Astrocyte (in vitro differentiated cells and primary cell): ENCODE data around the gene OR2V1. TPM values are rescaled to one million over a fixed set of nuclear protein-coding genes. Genes with fewer than 3 reads are reported as not detected.
"Not testable (repeated sequence)": the region's sequence is repeated elsewhere in the genome, so short reads cannot be mapped to it uniquely, and the experiment has no call there.

Source experiments
- DNase-seq: peaks from one replicate; pipeline ENCODE4 v3.0.0-alpha.2; 2010; ENCODE audit warnings: low read depth
- FAIRE-seq: peaks from 2 replicates; lab custom pipeline; 2011; peaks lifted over from hg19 to GRCh38; lab: Jason Lieb, UNC
- H2AFZ ChIP-seq: 2 replicates; pipeline ENCODE4 v1.6.0; 2012; ENCODE audit warnings: low read depth, low read length, inconsistent platforms
- H3K27ac ChIP-seq: 2 replicates; pipeline ENCODE4 v1.5.1; 2011; ENCODE audit warnings: low read depth, low read length, inconsistent platforms
- H3K27me3 ChIP-seq: 2 replicates; pipeline ENCODE4 v1.6.0; 2011; ENCODE audit warnings: low read length, inconsistent platforms; ENCODE audit not compliant: insufficient read depth
- H3K36me3 ChIP-seq: 2 replicates; pipeline ENCODE4 v1.5.1; 2011; ENCODE audit warnings: low read length, inconsistent platforms; ENCODE audit not compliant: insufficient read depth
- H3K4me1 ChIP-seq: 2 replicates; pipeline ENCODE4 v1.5.1; 2011; ENCODE audit warnings: low read length, inconsistent platforms; ENCODE audit not compliant: insufficient read depth
- H3K4me2 ChIP-seq: 2 replicates; pipeline ENCODE4 v1.6.0; 2012; ENCODE audit warnings: low read length, inconsistent platforms
- H3K4me3 ChIP-seq: 2 replicates; pipeline ENCODE4 v1.5.1; 2011; ENCODE audit warnings: low read depth, mild to moderate bottlenecking, low read length, inconsistent platforms; ENCODE audit not compliant: insufficient read depth
- H3K79me2 ChIP-seq: 2 replicates; pipeline ENCODE4 v1.6.0; 2012; ENCODE audit warnings: mild to moderate bottlenecking, low read length, inconsistent platforms; ENCODE audit not compliant: insufficient read depth
- H3K9ac ChIP-seq: 2 replicates; pipeline ENCODE4 v1.6.0; 2012; ENCODE audit warnings: mild to moderate bottlenecking, low read length, inconsistent platforms
- H3K9me3 ChIP-seq: 2 replicates; pipeline ENCODE4 v1.5.1; 2012; ENCODE audit warnings: low read depth, mild to moderate bottlenecking, low read length, inconsistent platforms; ENCODE audit not compliant: insufficient read depth
- H4K20me1 ChIP-seq: 2 replicates; pipeline ENCODE4 v1.6.0; 2012; ENCODE audit warnings: low read length, inconsistent platforms; ENCODE audit not compliant: insufficient read depth
- H3K27ac Mint-ChIP-seq: one replicate; pipeline ENCODE4 v1.8.0; 2021; ENCODE audit warnings: mild to moderate bottlenecking, mixed read lengths; ENCODE audit not compliant: unreplicated experiment
- H3K27me3 Mint-ChIP-seq: one replicate; pipeline ENCODE4 v1.8.0; 2021; ENCODE audit warnings: low read depth, mixed read lengths; ENCODE audit not compliant: unreplicated experiment
- H3K36me3 Mint-ChIP-seq: one replicate; pipeline ENCODE4 v1.8.0; 2021; ENCODE audit warnings: low read depth, mixed read lengths; ENCODE audit not compliant: unreplicated experiment
- H3K4me1 Mint-ChIP-seq: one replicate; pipeline ENCODE4 v1.8.0; 2021; ENCODE audit warnings: low read depth, mixed read lengths; ENCODE audit not compliant: unreplicated experiment
- H3K4me3 Mint-ChIP-seq: one replicate; pipeline ENCODE4 v1.8.0; 2021; ENCODE audit warnings: mild to moderate bottlenecking, moderate library complexity, mixed read lengths; ENCODE audit not compliant: unreplicated experiment
- H3K9me3 Mint-ChIP-seq: one replicate; pipeline ENCODE4 v1.8.0; 2021; ENCODE audit warnings: mild to moderate bottlenecking, mixed read lengths; ENCODE audit not compliant: unreplicated experiment
- EZH2 ChIP-seq: IDR thresholded peaks from 2 replicates; pipeline ENCODE4 v1.6.1; 2012; ENCODE audit warnings: mild to moderate bottlenecking, low read length, inconsistent platforms; ENCODE audit not compliant: insufficient read depth
- total RNA-seq: library from RNA; stranded (reverse); gene quantifications from 2 replicates; pipeline ENCODE4 v1.2.1, GENCODE V29; 2021
- TF ChIP-seq, protein P1 (sequence below): IDR thresholded peaks from 2 replicates; pipeline ENCODE4 v1.5.1; 2011; ENCODE audit warnings: low read depth, mild to moderate bottlenecking, inconsistent platforms, low read length, moderate library complexity; ENCODE audit not compliant: insufficient read depth

Gene OR2V1
- total RNA-seq, 1 donor from 2014 or later, result not detected

- peaks cover 14% of the 10 kb centered on the region for H3K27me3 ChIP-seq
- H4K20me1 ChIP-seq, H3K9me3 Mint-ChIP-seq, H3K9me3 ChIP-seq, H3K4me1 Mint-ChIP-seq, H2AFZ ChIP-seq, H3K79me2 ChIP-seq, H3K4me1 ChIP-seq, H3K36me3 Mint-ChIP-seq, H3K9ac ChIP-seq, DNase-seq, FAIRE-seq, H3K4me3 ChIP-seq, H3K36me3 ChIP-seq, H3K27ac ChIP-seq, H3K4me2 ChIP-seq: not testable (repeated sequence)
- peak overlapping the region; percentile 65 for H3K4me3 Mint-ChIP-seq
- peak overlapping the region; percentile 24 for H3K27ac Mint-ChIP-seq
- H3K27me3 Mint-ChIP-seq, result peaks cover 52% of the 10 kb centered on the region
Observed at GRCh38 chr5:181104259-181104568, 26.8 kb downstream of the OR2V1 start.

DNA sequence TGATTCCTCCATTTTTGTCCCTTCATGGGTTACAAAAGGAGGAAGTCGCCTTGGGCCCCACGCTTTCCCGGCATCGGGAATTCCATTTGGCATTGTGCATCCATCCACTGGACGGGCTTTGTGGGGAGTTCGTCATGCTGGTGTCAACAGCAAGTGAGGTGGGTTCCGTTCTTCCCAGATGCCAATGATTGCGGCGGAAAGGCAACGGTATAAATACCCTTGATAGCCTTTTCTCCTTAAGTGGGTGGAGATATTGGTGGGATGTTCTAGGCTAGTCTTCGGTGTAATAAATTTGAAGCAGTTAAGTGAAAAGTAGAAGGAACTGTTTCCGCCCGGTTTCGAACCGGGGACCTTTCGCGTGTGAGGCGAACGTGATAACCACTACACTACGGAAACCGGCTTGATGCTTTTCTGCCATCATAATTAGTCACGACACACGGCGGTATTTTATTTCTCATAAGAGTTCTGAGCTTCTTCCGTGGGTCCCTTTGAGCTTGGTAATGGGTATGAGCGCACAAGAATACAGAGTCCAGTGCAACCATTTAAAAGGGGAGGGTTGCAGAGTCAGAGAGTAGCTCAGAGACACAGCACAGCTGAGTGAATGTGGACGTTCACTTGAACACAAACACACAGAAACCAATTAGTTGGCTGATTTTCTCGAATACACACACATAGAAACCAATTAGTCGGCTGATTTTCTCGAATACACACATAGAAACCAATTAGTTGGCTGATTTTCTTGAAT is 28.9 kb downstream of the OR2V1 start:
- not testable (repeated sequence) for H3K9me3 Mint-ChIP-seq, H3K36me3 Mint-ChIP-seq, H3K9me3 ChIP-seq, H3K4me2 ChIP-seq, H3K79me2 ChIP-seq, H3K4me1 Mint-ChIP-seq, H3K9ac ChIP-seq, H3K4me3 ChIP-seq, H3K27ac ChIP-seq, DNase-seq, H3K36me3 ChIP-seq, H3K27ac Mint-ChIP-seq, H2AFZ ChIP-seq, H4K20me1 ChIP-seq, H3K4me3 Mint-ChIP-seq, H3K4me1 ChIP-seq
- peaks cover 39% of the 10 kb centered on the region for H3K27me3 Mint-ChIP-seq
- peak; percentile 99 for FAIRE-seq
- H3K27me3 ChIP-seq, result peaks cover 18% of the 10 kb centered on the region

- not testable (repeated sequence) for H3K27ac Mint-ChIP-seq, H4K20me1 ChIP-seq, H3K36me3 Mint-ChIP-seq, H3K4me1 ChIP-seq, H2AFZ ChIP-seq, FAIRE-seq, H3K36me3 ChIP-seq, H3K9ac ChIP-seq, H3K4me2 ChIP-seq, H3K4me3 ChIP-seq, H3K79me2 ChIP-seq, DNase-seq, H3K9me3 ChIP-seq, H3K4me1 Mint-ChIP-seq, H3K4me3 Mint-ChIP-seq, H3K27ac ChIP-seq, H3K9me3 Mint-ChIP-seq
- peaks cover 35% of the 10 kb centered on the region for H3K27me3 Mint-ChIP-seq
- peaks cover 18% of the 10 kb centered on the region for H3K27me3 ChIP-seq
Observed at GRCh38 chr5:181101030-181101641, 29.8 kb downstream of the OR2V1 start.

GRCh38 chr5:181100121-181100875 is 30.7 kb downstream of the OR2V1 start:
- Mint-ChIP-seq H3K4me3 (no peak overlapping the region), H3K27ac (peak overlapping the region; percentile 26), H3K9me3 (peaks cover 7% of the 10 kb centered on the region), H3K36me3 (peaks cover 3% of the 10 kb centered on the region), H3K27me3 (peaks cover 28% of the 10 kb centered on the region), H3K4me1 (no peaks in the 10 kb centered on the region)
- Histone ChIP-seq H4K20me1 (no peaks in the 10 kb centered on the region), H3K79me2 (no peaks in the 10 kb centered on the region), H3K27ac (no peak overlapping the region), H3K27me3 (peaks cover 15% of the 10 kb centered on the region), H2AFZ (no peak overlapping the region), H3K4me3 (no peak overlapping the region), H3K4me2 (peak overlapping the region; percentile 59), H3K4me1 (no peaks in the 10 kb centered on the region), H3K9me3 (no peaks in the 10 kb centered on the region), H3K9ac (no peak overlapping the region), H3K36me3 (no peaks in the 10 kb centered on the region)
- TF ChIP-seq EZH2, result no peak
- TF ChIP-seq, protein P1, sequence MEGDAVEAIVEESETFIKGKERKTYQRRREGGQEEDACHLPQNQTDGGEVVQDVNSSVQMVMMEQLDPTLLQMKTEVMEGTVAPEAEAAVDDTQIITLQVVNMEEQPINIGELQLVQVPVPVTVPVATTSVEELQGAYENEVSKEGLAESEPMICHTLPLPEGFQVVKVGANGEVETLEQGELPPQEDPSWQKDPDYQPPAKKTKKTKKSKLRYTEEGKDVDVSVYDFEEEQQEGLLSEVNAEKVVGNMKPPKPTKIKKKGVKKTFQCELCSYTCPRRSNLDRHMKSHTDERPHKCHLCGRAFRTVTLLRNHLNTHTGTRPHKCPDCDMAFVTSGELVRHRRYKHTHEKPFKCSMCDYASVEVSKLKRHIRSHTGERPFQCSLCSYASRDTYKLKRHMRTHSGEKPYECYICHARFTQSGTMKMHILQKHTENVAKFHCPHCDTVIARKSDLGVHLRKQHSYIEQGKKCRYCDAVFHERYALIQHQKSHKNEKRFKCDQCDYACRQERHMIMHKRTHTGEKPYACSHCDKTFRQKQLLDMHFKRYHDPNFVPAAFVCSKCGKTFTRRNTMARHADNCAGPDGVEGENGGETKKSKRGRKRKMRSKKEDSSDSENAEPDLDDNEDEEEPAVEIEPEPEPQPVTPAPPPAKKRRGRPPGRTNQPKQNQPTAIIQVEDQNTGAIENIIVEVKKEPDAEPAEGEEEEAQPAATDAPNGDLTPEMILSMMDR, result no peak
- DNase-seq (no peak), FAIRE-seq (no peak)
